CD14-positive monocyte (primary cell): Measurements from ENCODE around the gene GOLGA3. TPM values are rescaled to one million over a fixed set of nuclear protein-coding genes. Genes with fewer than 3 reads are reported as not detected.

ENCODE experiments used
- DNase-seq, 3 donors: peaks; one replicate each; pipeline ENCODE4 v3.0.0-alpha.2; 2011 to 2022
- H2AFZ ChIP-seq: 2 replicates; pipeline ENCODE4 v1.6.0; 2012; ENCODE audit warnings: mild to moderate bottlenecking, low read depth, low read length, inconsistent platforms; ENCODE audit not compliant: insufficient read depth, poor library complexity, severe bottlenecking
- H3K27ac ChIP-seq, 2 donors: 1 replicate in 1 of 2; 2 replicates in 1 of 2; pipeline ENCODE4 v1.5.1; 2012 to 2013; ENCODE audit warnings: low read length in 2 of 2, control low read depth in 1 of 2, inconsistent platforms in 1 of 2, low read depth in 1 of 2, mild to moderate bottlenecking in 1 of 2
- H3K27me3 ChIP-seq, 2 donors: one replicate each; pipeline versions ENCODE4 v1.6.0 to v1.6.1; 2011 to 2013; ENCODE audit warnings: low read length in 2 of 2; ENCODE audit not compliant: control insufficient read depth in 2 of 2, insufficient read depth in 2 of 2
- H3K36me3 ChIP-seq, 2 donors: replicated peaks in 1 of 2; 1 replicate in 1 of 2; 2 replicates in 1 of 2; pipeline versions ENCODE4 v1.5.1 to v1.6.1; 2012 to 2013; ENCODE audit warnings: low read length in 2 of 2, control low read depth in 1 of 2, inconsistent platforms in 1 of 2, mild to moderate bottlenecking in 1 of 2; ENCODE audit not compliant: insufficient read depth in 2 of 2, control insufficient read depth in 1 of 2
- H3K4me1 ChIP-seq, 2 donors: 1 replicate in 1 of 2; 2 replicates in 1 of 2; pipeline versions ENCODE4 v1.5.1 to v1.6.1; 2012 to 2013; ENCODE audit warnings: low read length in 2 of 2, control low read depth in 1 of 2, inconsistent platforms in 1 of 2, mild to moderate bottlenecking in 1 of 2, moderate library complexity in 1 of 2; ENCODE audit not compliant: insufficient read depth in 2 of 2, control insufficient read depth in 1 of 2
- H3K4me2 ChIP-seq: replicated peaks from 2 replicates; pipeline ENCODE3; 2012; ENCODE audit warnings: low read length, moderate library complexity, mild to moderate bottlenecking; ENCODE audit not compliant: poor library complexity, severe bottlenecking; ENCODE audit errors: extremely low read depth
- H3K4me3 ChIP-seq, 3 experiments: fragments of 200-600 bp in 1 of 3; sonication (generic) in 1 of 3; replicated peaks in 1 of 3; 1 replicate in 2 of 3; 2 replicates in 1 of 3; pipeline ENCODE4 v1.5.1; 2011 to 2013; ENCODE audit warnings: low read length in 3 of 3, mild to moderate bottlenecking in 3 of 3, control low read depth in 2 of 3, low read depth in 2 of 3, inconsistent platforms in 1 of 3, moderate library complexity in 1 of 3
- H3K79me2 ChIP-seq: 2 replicates; pipeline ENCODE4 v1.6.0; 2012; ENCODE audit warnings: mild to moderate bottlenecking, control low read depth, inconsistent platforms, low read length, moderate library complexity; ENCODE audit not compliant: insufficient read depth
- H3K9ac ChIP-seq: 2 replicates; pipeline ENCODE4 v1.6.0; 2017; ENCODE audit warnings: low read length, mild to moderate bottlenecking; ENCODE audit not compliant: insufficient read depth, poor library complexity, severe bottlenecking
- H3K9me3 ChIP-seq, 2 donors: replicated peaks in 1 of 2; 1 replicate in 1 of 2; 2 replicates in 1 of 2; pipeline versions ENCODE4 v1.5.1 to v1.6.1; 2012 to 2013; ENCODE audit warnings: low read length in 2 of 2, control low read depth in 1 of 2; ENCODE audit not compliant: control insufficient read depth in 1 of 2, insufficient read depth in 1 of 2
- H4K20me1 ChIP-seq: 2 replicates; pipeline ENCODE4 v1.6.0; 2012; ENCODE audit warnings: mild to moderate bottlenecking, low read length, control low read depth, moderate library complexity; ENCODE audit not compliant: insufficient read depth
- H3K27ac Mint-ChIP-seq, 7 donors: one replicate each; pipeline ENCODE4 v1.8.0; 2020; ENCODE audit warnings: mild to moderate bottlenecking in 7 of 7, mixed read lengths in 7 of 7, moderate library complexity in 6 of 7, inconsistent platforms in 2 of 7
- H3K27me3 Mint-ChIP-seq, 3 donors: one replicate each; pipeline ENCODE4 v1.8.0; 2021 to 2022; ENCODE audit warnings: low read depth in 3 of 3, mild to moderate bottlenecking in 3 of 3, mixed read lengths in 3 of 3, moderate library complexity in 3 of 3, inconsistent platforms in 1 of 3
- H3K36me3 Mint-ChIP-seq, 2 donors: one replicate each; pipeline ENCODE4 v1.8.0; 2020; ENCODE audit warnings: mixed read lengths in 2 of 2, inconsistent platforms in 1 of 2, mild to moderate bottlenecking in 1 of 2
- H3K4me1 Mint-ChIP-seq: one replicate; pipeline ENCODE4 v1.8.0; 2020; ENCODE audit warnings: mild to moderate bottlenecking, mixed read lengths
- H3K4me3 Mint-ChIP-seq, 2 donors: one replicate each; pipeline ENCODE4 v1.8.0; 2020; ENCODE audit warnings: mild to moderate bottlenecking in 2 of 2, mixed read lengths in 2 of 2, moderate library complexity in 1 of 2
- H3K9me3 Mint-ChIP-seq, 7 donors: one replicate each; pipeline ENCODE4 v1.8.0; 2020 to 2022; ENCODE audit warnings: mixed read lengths in 7 of 7, mild to moderate bottlenecking in 6 of 7, moderate library complexity in 6 of 7, inconsistent platforms in 2 of 7
- CTCF ChIP-seq: fragments of 200-600 bp; IDR thresholded peaks from one replicate; pipeline ENCODE4 v1.8.0; 2022; ENCODE audit warnings: antibody characterized with exemption, mild to moderate bottlenecking
- WGBS: methylation state at CpG from one replicate; pipeline ENCODE4 v1.1.5; 2013; ENCODE audit warnings: missing lambda C conversion rate; ENCODE audit not compliant: insufficient coverage; 5-methylcytosine and 5-hydroxymethylcytosine counted together
- intact Hi-C, 2 donors: fragments of 100-400 bp; cut with micrococcal nuclease; formaldehyde crosslinking; loops; one replicate each; pipeline versions ENCODE4 v1.15.0 to v1.15.1; 2023
- polyA plus RNA-seq, 3 donors: library from polyadenylated mRNA; depleted of rRNA in 1 of 3; unstranded in 2 of 3; stranded (reverse) in 1 of 3; fragments of 300-500 nt in 2 of 3; fragments of >200 nt in 1 of 3; fragmentation: Illumina TruSeq in 2 of 3; gene quantifications; 1 replicate in 2 of 3; 2 replicates in 1 of 3; pipeline ENCODE4 v1.2.3, GENCODE V29; 2012 to 2021

The GOLGA3 gene
- polyA plus RNA-seq, 3 donors: 1.2 to 12.0 (median 2.4) TPM

- no peaks in the 10 kb centered on the region for H3K4me1 ChIP-seq
- Mint-ChIP-seq H3K4me1 (no peaks in the 10 kb centered on the region), H3K36me3 (peaks cover 90 to 95% of the 10 kb centered on the region in 2 donors), H3K9me3 (peaks cover 0 to 7% (median 0%) of the 10 kb centered on the region in 7 donors), H3K27ac (peak overlapping the region in 1 of 7 donors; percentile 76), H3K4me3 (no peak overlapping the region), H3K27me3 (no peaks in the 10 kb centered on the region)
- intact Hi-C loops: no loop called here
- H4K20me1 ChIP-seq: peaks cover 4% of the 10 kb centered on the region
- no peaks in the 10 kb centered on the region for H3K9me3 ChIP-seq
- H3K79me2 ChIP-seq: no peaks in the 10 kb centered on the region
- WGBS: 87% methylated on average over 11 of the region's 11 CpGs
- no peaks in the 10 kb centered on the region for H3K27me3 ChIP-seq
- no peak overlapping the region for H3K4me3 ChIP-seq
- no peak overlapping the region for H3K27ac ChIP-seq
- H3K9ac ChIP-seq: no peak overlapping the region
- H2AFZ ChIP-seq: no peak overlapping the region
- TF ChIP-seq CTCF: no peak
- H3K4me2 ChIP-seq: no peak overlapping the region
- peaks cover 91 to 96% of the 10 kb centered on the region in 2 donors for H3K36me3 ChIP-seq
- DNase-seq: no peak
Measured at GRCh38 chr12:132730353-132730752, 98.3 kb downstream of the GOLGA3 start.

GRCh38 chr12:132729541-132730320, 98.9 kb downstream of the GOLGA3 start:
- Histone ChIP-seq H3K4me1 (no peaks in the 10 kb centered on the region), H3K27me3 (no peaks in the 10 kb centered on the region), H3K4me3 (no peak overlapping the region), H2AFZ (no peak overlapping the region), H3K4me2 (no peak overlapping the region), H4K20me1 (peaks cover 4% of the 10 kb centered on the region), H3K36me3 (peaks cover 91 to 96% of the 10 kb centered on the region in 2 donors), H3K27ac (no peak overlapping the region), H3K9me3 (no peaks in the 10 kb centered on the region), H3K79me2 (no peaks in the 10 kb centered on the region), H3K9ac (no peak overlapping the region)
- 93% methylated on average over 22 of the region's 24 CpGs for WGBS
- Mint-ChIP-seq H3K27ac (peak overlapping the region in 2 of 7 donors; percentile 46 to 74), H3K4me3 (no peak overlapping the region), H3K36me3 (peaks cover 88 to 95% of the 10 kb centered on the region in 2 donors), H3K4me1 (no peaks in the 10 kb centered on the region), H3K9me3 (peaks cover 0 to 7% (median 0%) of the 10 kb centered on the region in 7 donors), H3K27me3 (no peaks in the 10 kb centered on the region)
- intact Hi-C loops: no loop called here
- TF ChIP-seq CTCF: no peak
- DNase-seq: no peak
